SH-SY5Y (cell line): Measurements from ENCODE around the gene LDAH.

Experiments used
- GATA2 ChIP-seq: IDR thresholded peaks from 2 replicates; pipeline ENCODE4 v1.6.1; 2011; ENCODE audit warnings: mild to moderate bottlenecking, low read depth, low read length
- GATA3 ChIP-seq: IDR thresholded peaks from 2 replicates; pipeline ENCODE4 v1.6.1; 2011; ENCODE audit warnings: low read depth, mild to moderate bottlenecking, low read length, moderate library complexity

Gene LDAH

DNA sequence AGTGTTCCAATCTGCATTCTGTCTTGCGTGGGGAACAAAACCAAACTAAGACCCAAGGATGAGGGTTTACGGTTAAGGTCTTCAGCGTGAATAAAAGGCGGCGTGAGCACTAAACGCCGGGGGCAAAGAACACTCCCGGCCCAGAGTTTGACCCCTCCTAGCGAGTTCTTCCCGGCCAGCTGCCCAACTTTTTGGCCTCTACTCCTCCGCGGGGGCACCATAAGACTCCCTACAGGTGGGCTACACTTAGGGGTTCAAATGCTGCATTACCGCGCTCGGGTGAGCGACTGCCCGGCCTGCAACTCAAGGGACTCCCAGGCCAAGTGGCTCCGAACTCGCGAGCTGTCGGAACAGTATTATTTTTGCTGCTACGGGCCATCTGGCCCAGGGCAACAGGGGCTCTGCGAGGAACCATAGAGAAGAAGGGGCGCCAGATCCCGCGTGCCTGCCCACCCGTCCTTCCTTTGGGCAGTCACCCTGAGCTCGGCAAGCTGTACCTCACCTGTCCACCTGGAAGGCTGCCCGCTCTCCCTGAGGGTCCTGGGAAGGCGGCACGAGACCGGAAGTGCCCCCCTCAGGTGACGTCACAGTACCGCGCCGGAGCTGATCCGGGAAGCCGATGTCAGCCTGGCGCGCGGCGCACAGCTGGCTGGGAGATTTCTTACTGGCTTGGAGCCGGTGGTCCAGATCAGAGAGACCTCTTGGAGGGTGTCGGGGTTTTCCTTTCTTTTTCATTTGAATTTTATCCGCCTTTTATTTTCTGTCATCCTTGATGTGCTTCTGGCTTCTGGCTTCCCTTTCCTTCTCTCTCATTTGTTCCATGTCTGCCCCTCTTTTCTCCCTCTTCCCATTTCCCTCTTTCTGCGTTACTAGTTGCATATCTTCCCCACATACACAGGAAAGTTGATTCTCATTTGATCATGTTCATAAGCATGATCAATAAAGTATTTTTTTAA lies at the start of gene LDAH:
Gene LDAH (minus strand): TSS at position 567 of the 956 bp plus-strand sequence. CDS start 21,638 bp downstream, outside the sequence.
- TF ChIP-seq GATA2 (peak; percentile 33), GATA3 (no peak)

- TF ChIP-seq GATA2 (no peak), GATA3 (no peak)
These were observed 45.5 kb upstream of the LDAH start for GRCh38 chr2:20868377-20868776.

GRCh38 chr2:20862850-20863249 lies 39.9 kb upstream of the LDAH start:
- TF ChIP-seq GATA3 (no peak), GATA2 (no peak)

GRCh38 chr2:20855456-20855855 lies 32.6 kb upstream of the LDAH start:
- no peak for TF ChIP-seq GATA3
- no peak for TF ChIP-seq GATA2

- TF ChIP-seq GATA2 (no peak), GATA3 (no peak)
These were observed 29.8 kb upstream of the LDAH start for GRCh38 chr2:20852670-20853069.

GRCh38 chr2:20852139-20852538 lies 29.2 kb upstream of the LDAH start:
- TF ChIP-seq GATA3 (no peak), GATA2 (no peak)

GRCh38 chr2:20844246-20844645 lies 21.3 kb upstream of the LDAH start:
- no peak for TF ChIP-seq GATA2

- TF ChIP-seq GATA3 = no peak
- no peak for TF ChIP-seq GATA2
These were observed 16.2 kb upstream of the LDAH start for GRCh38 chr2:20839052-20839451.

GRCh38 chr2:20838016-20838415 lies 15.1 kb upstream of the LDAH start:
- TF ChIP-seq GATA3 (no peak), GATA2 (no peak)

DNA sequence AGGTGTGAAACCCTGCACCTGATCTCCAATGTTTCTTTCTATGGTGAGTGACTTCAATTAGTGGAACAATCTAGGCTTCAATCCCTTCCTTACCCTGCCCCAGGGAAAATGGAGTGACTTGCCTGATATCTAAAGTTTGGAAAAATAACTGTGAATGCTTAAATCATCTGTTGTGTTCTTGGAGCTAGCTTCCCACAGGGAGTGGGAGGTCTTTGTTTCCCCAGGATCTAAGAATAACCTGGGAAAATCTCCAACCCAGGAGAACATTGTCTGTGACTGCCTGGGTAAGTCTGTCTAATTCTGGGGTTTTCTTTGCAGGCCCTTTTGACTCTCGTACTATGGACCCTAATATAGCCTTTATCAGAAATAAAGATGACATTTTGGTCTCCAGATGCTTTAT lies 13.6 kb upstream of the LDAH start:
- TF ChIP-seq GATA3 (no peak), GATA2 (no peak)

- TF ChIP-seq GATA2 (no peak), GATA3 (no peak)
These were observed 11.4 kb upstream of the LDAH start for GRCh38 chr2:20834331-20834730.

DNA sequence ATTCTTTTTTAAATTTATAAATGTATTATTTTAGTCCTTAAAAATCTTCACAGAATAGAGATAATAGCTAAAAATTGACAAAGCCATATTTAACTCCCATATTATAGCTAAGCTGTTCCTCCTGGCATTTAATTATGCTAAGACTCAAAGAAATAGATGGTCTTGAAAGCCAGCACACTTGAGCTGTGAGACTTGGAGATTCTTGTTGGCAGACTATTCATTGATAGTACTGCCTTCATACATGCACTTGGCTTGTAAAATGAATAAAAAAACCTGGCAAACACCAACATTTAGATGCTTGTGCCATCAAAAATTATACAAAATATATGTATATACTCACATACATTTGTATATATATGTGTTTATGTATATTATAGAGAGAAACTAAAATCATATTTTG lies 9.7 kb upstream of the LDAH start:
- no peak for TF ChIP-seq GATA2

- TF ChIP-seq GATA3 (no peak), GATA2 (no peak)
These were observed 7.0 kb upstream of the LDAH start for GRCh38 chr2:20829861-20830260.

DNA sequence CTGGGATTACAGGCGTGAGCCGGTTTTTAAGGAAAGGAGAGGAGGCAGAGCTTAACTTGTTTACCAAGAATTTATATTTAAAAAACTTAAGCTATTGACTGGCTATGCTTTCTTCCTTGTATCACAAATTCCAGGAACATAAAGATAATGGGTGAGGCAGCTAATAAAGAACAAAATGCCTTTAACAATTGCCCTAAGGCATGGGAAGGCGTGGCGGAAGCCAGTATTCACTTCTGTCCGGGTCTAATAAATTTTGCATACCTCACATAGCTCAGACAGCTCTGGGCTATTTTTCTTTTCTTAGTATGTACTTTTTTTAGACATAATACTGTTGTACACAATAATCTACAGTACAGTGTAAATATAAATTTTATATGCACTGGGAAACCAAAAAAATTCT lies 1.0 kb upstream of the LDAH start:
- TF ChIP-seq GATA2 (no peak), GATA3 (no peak)

GRCh38 chr2:20818820-20819219 lies 4.1 kb downstream of the LDAH start:
- no peak for TF ChIP-seq GATA3
- TF ChIP-seq GATA2 = no peak

DNA sequence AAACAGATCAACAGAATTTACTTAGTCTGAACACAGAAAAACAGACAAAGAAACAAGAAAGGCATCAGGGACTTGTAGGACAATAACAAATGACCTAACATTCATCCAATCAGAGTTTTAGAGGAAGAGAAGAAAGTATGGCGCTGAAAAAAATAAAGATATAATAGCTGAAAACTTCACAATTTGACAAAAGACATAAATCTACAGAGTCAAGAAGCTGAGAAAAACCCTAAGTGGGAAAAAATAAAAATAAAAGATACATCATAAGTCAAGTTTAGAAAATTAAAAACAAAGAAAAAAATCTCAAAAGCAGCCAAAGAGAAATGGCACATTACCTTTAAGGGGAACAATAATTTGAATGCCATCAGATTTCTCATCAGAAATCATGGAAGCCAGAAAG lies 7.7 kb downstream of the LDAH start:
- no peak for TF ChIP-seq GATA2
- no peak for TF ChIP-seq GATA3
